Activated T-cell treated with anti-CD3 and anti-CD28 coated beads for 24 hours (primary cell): Measurements from ENCODE around the gene PSD.

Experiments
- DNase-seq: peaks from one replicate; pipeline ENCODE4 v3.0.0-alpha.2; 2020; ENCODE audit warnings: low read depth

Gene PSD

DNA sequence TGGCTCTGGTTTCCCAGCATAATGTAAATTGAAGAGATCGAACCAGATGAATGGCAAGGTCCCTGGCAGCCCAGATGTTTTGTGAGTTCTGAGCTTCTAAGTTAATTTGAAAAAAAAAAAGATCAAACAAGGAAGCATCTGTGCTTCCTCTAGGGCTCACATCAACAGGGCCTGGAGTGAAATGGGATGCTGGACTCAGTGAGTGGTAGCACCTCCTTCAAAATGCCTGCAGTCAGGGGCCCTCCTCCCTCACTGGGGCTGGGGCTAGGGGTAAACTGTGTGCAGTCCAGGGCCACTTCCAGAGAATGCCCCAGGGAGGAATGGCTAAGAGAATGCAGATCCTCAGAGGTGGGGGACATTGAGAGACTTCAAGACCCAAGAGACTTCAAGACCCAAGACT lies 19.8 kb upstream of the PSD start:
- DNase-seq: no peak

DNA sequence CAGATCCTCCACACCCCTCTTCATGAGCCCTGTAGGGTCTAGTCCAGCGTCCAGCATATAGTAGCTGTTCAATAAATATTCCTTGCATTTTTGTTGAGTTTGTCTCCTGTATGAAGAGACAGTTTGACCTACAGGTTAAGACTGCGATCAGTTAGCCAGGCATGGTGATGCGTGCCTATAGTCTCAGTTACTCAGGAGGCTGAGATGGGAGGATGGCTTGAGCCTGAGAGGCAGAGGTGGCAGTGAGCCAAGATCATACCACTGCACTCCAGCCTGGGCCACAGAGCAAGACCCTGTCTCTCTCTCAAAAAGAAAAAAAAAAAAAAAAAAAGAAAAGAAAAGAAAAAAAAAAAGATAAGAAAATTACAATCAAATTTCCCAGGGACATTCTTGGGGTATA lies 18.9 kb upstream of the PSD start:
- no peak for DNase-seq

DNA sequence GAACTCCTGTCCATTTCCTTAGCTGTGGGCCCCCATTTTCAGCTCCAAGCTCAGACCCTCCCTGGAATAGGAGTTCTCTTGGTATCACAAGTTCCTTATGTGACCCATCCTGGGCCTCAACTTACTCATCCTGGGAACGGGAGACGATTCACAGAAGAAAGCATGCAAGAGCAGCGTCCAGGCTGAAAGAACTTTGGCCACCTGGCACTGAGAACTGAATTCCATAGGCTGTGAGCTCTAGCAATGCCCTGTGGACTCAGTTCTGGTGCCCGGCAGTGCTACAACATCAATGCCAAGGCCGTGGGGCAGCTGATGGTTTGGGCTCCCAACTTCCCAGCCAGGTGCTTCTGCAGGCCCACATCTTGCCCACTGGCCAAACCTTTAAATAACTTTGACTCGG lies 17.7 kb upstream of the PSD start:
- no peak for DNase-seq

DNA sequence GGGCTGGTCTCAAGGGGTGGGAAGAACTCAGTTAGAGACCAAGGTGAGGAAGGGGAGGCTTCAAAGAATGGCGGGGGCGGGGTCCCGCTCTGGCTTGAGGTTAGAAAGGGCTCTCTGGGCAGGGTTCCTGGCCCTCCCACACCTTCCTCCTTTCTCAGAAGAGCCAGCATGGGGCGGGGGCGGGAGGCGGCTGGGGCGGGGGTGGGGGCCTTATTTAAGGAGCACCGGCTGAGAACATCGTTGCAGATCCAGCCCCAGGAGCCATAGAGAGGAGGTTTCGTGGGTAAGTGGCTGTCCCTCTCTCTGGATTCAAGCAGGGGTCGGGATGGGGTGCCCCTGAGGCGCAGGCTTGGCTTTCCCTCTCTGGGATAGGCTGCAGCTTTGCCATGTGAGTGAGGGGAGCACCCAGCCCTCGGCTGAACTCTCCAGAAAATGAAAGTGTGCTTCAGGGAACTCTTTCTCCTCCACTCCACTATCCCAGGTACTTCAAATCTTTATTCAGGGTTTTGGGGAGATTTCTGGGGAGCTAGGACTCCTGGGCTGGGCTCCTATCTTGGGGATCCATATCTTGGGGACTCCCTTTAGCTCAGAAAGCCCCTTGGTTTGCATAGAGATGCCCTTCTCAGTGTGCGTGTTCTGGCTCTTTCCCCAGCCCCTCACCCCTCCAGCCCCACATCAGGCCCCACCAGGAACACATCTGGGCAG lies 17.1 kb upstream of the PSD start:
- no peak for DNase-seq

DNA sequence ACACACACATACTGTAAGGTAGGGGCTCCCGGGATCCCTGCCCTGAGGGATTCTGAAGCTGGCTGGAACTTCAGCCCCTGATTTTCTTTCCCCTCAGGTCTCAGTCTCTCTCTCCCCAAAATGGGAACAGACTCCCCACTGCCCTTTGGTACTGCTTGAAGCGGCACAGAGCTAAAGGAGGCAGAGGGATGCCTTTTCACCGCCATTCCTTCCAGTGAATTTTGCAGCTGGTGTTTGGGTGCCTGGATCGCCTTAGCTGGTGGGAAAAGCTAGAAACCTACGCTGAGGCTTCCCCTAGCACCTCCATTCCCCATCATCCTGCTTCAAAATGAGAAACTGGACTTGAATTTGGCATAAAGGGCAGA lies 16.5 kb upstream of the PSD start:
- no peak for DNase-seq

DNA sequence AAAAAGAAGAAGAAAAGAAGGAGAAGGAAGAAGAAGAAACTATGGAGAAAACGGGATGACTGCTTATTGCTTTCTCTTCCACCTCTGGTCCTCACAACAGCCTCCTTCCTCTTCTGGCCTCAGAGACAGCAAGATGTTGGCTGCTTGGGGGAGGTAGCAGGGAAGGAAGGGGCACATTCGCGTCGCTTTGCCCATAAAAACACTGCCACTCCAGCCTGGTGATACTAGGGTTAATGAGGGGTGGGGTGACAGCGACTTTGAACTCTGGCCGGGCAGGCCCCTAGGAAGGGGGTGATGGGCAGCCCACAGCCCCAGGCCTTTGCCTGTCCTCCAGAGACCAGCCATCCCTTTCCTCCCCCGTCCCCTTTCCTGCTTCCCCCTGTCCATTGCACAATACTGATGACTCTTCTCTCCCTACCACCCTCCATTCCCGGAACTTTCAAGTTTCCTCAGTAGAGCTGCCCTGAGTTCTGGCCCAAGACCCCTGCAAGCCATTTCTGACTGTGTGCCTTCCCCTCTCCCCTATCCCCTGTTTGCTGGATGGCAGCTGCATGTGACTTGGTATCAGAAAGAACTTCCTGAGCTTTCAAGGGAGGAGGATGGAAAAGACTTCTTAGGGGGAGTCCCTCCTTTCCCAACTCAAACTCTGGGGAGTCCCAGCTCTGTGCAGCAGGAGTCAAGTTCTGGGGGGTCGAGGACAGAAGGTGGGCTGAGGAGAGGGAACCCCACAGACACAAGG lies 16.0 kb upstream of the PSD start:
- no peak for DNase-seq

DNA sequence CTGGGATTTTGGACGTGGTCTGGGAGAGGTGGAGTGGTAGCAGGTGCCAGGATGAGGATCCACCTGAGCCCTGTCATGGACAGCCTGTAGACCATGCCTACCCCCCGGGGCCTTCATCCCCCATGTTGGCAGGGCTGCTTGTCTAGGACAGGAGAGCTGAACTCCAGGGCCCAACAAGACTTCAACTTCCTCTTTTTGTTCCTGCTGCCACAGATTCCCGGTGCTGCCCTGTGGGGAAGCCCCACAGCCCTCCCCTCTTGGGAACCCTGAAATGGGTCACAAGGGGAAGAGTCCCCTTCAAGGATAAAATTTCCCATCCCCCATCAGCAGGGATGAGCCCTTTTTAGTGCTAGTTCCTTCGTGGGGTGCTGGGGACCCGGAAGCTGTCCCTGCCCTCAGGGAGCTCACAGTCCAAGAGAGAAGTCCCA lies 15.0 kb upstream of the PSD start:
- DNase-seq: no peak

DNA sequence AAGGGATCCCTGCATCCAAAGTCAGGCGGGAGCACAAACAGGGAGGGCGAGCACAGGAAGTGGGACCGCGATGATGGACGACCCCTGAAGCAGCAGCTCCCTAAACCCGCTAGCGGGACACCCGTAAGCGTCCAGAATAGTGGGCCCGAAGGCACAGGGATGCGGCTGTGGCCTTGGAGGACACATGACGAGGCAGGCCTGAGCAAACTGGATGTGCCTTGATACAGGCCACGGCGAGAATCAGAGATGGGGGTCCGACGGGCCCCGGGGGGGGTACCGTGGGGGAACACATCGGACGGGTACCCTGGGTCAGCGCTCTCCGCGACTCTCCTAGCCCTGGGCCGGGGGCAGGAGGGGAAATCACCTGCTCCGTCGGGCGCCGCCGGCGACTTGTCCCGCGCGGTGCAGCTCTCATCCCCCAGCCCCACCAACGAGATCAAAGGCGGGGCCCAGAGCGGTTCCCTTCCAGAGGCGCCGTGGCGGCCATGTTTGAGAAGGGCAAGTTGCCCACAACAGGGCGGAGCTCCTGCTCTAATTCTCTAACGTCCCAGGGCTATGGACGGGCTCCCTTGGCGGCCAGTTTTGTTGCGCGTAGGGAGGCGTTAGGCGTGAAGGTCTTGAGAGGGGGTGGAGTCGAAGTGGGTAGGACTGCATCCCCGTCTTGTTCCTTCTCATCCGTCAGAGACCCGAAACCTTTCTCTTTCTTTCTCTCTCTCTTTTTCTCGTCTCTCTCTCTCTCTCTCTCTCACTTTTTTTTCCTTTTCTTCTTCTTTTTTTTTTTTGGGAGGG lies 13.8 kb upstream of the PSD start, which contains the start of gene CUEDC2:
TSS of gene CUEDC2 (minus strand) at position 413 of the 789 bp plus-strand sequence. CDS start 7,386 bp downstream, outside the sequence.
- peak; percentile 95 for DNase-seq

DNA sequence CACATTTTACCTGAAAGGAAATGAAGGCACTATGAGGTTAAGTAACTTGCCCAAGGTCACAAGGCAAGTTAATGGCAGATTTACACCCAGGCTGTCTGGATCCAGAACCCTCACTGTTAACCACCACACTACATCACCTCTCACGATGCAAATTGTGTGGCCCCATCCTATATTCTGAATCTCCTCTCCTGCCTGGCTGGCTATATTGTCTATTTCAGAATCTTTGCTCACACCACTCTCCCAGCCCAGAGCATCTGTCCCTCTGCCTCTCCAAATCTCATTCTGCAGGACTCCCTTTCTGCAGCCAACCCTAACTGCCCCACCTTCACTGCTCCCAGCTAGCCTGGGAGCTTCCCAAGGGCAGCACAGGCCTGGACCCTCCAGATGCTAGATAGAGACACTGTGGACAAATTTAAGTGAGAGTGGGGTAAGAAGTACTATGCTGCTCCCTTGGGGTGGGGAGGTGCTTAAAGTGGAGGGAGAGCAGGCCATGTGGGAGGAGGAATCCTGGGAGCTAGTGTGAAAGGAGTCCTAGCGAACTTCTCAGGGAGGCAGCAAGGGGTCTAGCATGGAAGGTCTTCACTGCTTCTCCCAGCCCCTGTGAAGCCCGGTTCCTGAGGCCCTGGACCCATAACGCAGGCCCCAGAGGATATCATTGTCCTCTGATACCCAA lies 13.0 kb upstream of the PSD start:
- DNase-seq: no peak

DNA sequence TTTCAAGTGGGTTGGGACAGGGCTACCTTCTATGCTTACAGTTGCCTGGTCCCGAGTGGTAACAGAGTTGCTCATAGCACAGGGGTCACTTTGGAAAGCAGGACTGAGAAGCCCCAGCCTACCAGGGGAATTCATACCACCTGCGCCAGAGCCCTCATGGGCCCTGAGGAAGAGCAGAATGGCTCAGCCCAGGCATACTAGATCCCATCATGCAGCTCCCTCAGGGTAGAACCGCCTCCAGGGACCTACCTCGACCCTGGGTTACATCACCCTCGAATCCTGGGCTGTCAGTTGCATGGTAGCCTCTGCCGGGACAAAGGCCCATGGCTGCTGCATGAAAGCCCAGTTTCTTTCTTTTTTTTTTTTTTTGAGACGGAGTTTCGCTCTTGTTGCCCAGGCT lies 10.9 kb upstream of the PSD start:
- DNase-seq: no peak

DNA sequence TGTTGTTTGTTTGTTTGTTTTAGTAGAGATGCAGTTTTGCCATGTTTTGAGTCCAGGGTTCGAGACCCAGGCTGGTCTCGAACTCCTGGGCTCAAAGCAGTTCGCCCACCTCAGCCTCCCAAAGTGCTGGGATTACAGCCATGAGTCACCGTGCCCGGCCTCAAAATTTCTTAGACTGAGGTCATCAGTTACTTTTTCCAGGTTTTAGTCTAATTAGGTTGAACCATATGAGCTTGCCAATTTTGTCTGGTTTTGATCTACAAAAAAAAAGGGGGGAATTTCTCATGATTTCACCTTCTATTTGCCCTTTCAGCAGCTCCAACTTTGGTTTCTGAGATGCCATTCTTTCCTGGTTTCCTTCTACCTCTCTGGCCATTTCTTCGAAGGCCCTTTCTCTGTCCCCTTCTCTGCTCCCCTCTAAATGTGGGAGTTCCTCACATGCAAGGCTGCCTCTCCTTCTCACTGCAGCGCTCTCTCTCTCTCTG lies 8.3 kb upstream of the PSD start:
- no peak for DNase-seq

DNA sequence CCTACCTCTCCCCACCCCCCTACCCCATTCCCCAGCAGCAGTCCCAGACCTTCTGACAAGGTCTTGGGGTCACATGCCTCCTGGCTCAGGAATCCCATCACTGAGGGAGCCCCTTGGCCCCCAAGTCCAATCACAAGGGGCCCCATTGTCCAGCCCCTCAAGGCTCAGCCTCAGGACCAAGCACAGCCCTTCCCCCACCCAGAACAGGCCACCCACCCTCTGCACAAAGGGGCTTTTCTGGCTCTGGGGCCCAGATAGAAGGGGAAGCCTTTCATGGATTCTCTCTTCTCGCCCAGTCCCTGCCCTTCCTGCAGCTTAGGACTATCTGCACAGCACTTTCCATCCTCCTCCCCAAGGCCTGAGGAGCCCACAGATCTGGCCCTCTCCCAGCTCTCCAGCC lies 6.9 kb upstream of the PSD start:
- no peak for DNase-seq

DNA sequence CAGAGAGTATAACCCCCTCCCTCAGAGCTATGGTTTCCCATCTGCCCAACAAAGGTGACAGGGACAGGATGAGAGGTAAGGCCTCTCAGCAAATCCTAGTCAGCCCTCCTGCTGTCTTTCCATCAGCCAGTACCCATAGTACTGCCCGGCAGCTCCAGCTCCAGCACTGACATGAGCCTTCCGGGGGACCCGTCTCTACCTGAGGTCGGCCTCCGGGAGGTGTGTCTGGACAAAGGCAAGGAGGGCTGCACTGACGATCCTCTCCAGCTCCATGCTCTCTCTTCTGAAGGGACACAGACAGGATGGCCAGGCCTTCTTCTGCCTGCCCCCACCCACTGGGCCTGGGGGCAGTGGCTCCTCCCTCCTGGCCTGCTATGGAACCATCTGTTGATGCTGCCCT lies 6.3 kb upstream of the PSD start:
- DNase-seq: no peak

DNA sequence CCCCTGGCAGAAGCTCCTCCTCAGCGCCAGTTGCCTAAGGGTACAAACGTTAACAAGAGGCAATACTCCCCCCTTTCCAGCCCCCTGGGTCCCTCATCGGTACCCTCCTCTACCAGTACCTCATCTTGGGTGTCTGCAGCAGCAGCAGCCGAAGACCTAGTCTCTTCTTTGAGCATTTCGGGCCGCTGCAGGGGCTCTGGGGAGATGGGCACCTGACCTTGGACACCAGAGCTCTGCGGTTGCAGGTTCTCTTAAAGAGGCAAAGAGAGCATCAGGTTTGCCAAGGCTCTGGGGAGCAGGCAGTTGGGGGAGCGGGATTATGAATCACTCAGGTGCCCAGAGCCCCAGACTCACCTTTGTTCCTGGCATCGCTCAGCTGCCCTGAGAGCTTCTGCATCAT lies 5.6 kb upstream of the PSD start:
- no peak for DNase-seq

DNA sequence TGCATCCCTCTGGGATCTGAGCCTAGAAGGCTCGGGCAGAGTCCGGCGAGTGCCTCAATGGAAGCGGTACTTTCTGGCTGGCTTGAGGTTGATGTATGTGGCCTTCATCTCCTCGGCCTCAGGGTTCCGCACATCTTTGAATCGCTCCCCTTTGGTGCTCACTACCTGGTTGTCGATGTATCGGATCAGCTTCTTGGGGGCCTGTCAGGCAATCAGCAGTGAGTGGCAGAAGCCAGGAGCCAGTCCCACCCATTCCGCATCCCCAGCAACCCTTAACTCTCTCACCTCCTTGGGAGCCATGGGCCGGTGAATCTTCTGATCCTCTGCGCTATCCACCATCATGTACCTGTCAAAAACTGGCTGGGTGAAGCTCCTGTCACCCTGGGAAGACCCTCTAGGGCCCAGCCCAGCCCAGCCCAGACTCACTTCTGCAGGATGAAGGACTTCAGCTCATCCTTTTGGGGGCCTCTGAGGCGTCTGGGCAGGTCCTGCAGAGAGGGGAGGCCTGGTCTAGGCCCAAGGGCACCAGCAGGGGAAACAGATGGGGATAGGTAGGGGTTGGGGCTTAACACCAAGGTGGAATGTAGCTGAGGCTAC lies 4.9 kb upstream of the PSD start:
- no peak for DNase-seq

DNA sequence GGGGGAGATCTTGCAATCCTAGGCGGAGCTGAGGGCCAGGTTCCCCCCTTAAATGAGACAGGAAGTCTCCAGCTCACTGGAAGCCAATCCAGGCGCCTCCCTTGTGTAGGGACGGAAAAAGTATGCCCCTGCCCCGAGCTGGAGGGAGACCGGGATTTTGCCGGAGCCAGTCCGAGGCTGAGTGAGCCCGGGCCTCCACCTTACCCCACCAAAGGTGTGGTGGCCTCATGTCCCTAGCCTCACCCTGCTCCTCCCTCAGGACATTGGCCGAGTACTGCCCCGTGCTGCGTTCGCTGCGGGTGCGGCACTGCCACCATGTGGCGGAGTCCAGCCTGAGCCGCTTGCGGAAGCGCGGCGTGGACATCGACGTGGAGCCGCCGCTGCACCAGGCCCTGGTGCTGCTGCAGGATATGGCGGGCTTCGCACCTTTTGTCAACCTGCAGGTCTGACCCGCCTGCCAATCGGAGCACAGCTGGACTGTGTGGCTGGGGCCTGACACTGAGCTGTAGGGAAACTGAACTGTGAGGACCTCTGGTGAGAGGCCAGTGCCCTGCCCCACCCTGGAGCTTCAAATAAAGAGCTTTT lies 4.1 kb upstream of the PSD start:
- DNase-seq: no peak

DNA sequence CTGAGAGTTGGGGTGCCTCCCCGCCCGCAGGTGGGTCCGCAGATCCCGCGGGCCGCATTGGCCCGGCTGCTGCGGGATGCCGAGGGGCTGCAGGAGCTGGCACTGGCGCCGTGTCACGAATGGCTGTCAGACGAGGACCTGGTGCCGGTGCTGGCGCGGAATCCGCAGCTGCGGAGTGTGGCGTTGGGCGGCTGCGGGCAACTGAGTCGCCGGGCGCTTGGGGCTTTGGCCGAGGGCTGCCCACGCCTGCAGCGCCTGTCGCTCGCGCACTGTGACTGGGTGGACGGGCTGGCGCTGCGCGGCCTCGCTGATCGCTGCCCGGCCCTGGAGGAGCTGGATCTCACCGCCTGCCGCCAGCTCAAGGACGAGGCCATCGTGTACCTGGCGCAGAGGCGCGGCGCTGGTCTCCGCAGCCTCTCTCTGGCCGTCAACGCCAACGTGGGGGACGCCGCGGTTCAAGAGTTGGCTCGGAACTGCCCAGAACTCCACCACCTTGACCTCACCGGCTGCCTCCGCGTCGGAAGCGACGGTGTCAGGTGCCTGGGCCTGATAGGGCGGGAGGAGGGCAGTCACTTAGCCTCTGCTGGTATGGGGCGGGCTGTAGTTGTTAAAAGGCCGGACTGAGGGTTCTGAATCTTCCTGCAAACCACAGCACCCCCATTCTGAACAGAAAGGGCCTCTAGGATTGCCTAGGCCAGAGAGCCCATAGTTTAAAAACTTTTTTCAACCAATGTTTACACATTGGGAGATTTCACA lies 3.4 kb upstream of the PSD start:
- DNase-seq: no peak

DNA sequence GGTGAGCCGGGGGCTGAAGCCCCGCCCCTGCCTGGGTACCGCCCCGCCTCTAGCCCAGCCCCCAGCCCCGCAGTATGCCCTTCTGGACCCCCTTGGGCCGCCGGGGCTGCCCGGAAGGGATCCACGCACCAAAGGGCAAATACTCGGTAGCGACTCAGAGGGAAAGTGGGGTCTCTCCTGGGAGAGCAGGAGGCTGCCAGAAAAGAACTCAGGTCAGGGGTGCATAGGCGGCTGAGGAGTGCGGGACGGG lies 2.8 kb upstream of the PSD start:
- no peak for DNase-seq

DNA sequence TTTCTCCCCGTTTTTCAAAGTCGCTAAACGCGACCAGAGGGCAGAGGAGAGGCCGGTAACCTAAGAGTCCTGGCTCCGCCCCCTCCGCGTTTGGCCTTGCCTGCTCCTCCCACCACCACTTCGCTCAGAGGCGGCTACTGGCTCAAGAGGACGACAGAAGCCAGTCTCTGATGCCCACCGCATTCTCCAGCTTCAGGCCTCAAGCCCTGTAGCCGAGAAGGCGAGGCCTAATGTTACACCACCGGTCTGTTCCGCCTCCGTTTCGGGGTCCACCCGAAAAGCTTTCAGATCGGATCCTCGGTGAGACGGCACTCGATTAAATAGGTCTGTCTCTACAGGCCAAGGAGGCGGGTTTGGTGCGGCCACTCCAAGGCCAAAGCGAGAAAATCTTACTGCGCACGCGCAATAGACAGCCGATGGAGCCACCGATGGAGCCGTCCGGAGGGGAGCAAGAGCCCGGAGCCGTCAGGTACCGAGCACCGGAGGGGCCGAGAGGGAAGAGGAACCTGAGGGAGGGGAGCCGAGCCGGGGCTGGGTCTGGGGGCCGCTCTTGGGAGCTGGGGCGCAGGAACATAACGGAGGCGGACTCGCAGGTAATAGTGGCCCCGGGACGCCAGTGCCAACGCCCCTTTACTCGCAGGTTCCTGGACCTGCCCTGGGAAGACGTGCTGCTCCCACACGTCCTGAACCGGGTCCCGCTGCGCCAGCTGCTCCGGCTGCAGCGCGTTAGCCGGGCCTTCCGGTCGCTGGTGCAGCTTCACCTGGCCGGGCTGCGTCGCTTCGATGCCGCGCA lies 2.3 kb upstream of the PSD start, which contains the start of gene FBXL15:
TSS of gene FBXL15 (plus strand) at position 123 of the 793 bp plus-strand sequence. CDS start at position 417, 294 bp downstream.
- DNase-seq: peak; percentile 94

DNA sequence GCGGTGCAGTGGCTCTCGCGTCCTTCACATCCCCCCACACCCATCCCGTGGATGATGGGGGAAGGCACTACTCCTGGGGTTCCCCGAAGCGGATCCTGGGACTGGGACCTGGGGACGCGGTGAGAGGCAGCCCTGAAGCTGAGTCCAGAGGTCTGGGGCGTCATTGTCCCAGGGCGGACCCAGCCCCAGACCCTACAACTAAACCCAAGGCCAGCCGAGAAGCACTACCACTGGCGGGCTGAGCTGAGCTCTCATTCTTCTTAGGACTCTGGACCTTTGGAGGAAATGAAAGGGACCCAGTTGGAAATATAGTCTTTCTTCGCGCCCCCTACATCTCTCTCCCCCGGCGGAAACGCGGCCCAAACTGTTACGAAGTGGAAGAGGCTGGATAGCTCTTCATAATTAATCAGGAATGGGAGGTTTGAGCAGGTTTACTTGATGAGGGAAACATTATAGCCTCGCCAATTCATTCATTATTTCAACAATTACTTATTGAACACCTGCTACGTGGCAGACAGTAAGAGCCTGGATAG lies 1.7 kb upstream of the PSD start:
- DNase-seq: no peak
